Measurements from ENCODE around the gene ATP1A3. TPM values are rescaled to one million over a fixed set of nuclear protein-coding genes. Genes with fewer than 3 reads are reported as not detected.

ATP1A3 gene
- polyA plus RNA-seq, 1 of the 3 experiments (the other 2 are of a cell fraction), result 0.77 TPM

DNA sequence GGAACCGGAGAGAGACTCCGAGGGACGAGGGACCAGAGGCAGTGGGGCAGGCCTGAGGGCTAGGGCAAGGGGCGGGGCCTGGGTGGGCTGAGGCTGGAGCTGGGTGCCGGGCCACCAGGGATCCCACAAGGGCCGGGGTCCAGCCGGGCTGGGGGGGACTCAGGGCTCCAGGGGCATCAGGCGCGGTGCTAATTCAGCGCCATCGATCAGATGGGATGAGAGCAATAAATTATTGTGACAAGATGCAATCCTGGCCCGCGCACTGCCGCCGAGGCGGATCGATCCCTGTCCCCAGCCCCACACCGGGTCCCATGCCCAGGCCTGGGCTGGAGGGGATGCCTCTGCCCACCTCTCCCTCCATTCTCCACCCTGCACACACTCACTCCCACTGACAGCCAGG, 71.4 kb downstream of the ATP1A3 start:
- TF ChIP-seq, protein P1, sequence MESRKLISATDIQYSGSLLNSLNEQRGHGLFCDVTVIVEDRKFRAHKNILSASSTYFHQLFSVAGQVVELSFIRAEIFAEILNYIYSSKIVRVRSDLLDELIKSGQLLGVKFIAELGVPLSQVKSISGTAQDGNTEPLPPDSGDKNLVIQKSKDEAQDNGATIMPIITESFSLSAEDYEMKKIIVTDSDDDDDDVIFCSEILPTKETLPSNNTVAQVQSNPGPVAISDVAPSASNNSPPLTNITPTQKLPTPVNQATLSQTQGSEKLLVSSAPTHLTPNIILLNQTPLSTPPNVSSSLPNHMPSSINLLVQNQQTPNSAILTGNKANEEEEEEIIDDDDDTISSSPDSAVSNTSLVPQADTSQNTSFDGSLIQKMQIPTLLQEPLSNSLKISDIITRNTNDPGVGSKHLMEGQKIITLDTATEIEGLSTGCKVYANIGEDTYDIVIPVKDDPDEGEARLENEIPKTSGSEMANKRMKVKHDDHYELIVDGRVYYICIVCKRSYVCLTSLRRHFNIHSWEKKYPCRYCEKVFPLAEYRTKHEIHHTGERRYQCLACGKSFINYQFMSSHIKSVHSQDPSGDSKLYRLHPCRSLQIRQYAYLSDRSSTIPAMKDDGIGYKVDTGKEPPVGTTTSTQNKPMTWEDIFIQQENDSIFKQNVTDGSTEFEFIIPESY (IDR thresholded peaks at IDR 0.05; ENCODE audit: borderline replicate concordance, low read depth), result no peak
- TF ChIP-seq, protein P2, sequence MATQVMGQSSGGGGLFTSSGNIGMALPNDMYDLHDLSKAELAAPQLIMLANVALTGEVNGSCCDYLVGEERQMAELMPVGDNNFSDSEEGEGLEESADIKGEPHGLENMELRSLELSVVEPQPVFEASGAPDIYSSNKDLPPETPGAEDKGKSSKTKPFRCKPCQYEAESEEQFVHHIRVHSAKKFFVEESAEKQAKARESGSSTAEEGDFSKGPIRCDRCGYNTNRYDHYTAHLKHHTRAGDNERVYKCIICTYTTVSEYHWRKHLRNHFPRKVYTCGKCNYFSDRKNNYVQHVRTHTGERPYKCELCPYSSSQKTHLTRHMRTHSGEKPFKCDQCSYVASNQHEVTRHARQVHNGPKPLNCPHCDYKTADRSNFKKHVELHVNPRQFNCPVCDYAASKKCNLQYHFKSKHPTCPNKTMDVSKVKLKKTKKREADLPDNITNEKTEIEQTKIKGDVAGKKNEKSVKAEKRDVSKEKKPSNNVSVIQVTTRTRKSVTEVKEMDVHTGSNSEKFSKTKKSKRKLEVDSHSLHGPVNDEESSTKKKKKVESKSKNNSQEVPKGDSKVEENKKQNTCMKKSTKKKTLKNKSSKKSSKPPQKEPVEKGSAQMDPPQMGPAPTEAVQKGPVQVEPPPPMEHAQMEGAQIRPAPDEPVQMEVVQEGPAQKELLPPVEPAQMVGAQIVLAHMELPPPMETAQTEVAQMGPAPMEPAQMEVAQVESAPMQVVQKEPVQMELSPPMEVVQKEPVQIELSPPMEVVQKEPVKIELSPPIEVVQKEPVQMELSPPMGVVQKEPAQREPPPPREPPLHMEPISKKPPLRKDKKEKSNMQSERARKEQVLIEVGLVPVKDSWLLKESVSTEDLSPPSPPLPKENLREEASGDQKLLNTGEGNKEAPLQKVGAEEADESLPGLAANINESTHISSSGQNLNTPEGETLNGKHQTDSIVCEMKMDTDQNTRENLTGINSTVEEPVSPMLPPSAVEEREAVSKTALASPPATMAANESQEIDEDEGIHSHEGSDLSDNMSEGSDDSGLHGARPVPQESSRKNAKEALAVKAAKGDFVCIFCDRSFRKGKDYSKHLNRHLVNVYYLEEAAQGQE (IDR thresholded peaks at IDR 0.05; ENCODE audit: low read depth, low read length), result no peak
- TF ChIP-seq, protein P3, sequence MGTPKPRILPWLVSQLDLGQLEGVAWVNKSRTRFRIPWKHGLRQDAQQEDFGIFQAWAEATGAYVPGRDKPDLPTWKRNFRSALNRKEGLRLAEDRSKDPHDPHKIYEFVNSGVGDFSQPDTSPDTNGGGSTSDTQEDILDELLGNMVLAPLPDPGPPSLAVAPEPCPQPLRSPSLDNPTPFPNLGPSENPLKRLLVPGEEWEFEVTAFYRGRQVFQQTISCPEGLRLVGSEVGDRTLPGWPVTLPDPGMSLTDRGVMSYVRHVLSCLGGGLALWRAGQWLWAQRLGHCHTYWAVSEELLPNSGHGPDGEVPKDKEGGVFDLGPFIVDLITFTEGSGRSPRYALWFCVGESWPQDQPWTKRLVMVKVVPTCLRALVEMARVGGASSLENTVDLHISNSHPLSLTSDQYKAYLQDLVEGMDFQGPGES (IDR thresholded peaks at IDR 0.05; ENCODE audit: low read depth, low read length), result no peak
- no peak for TF ChIP-seq FOSL2 (IDR thresholded peaks at IDR 0.05; ENCODE audit: borderline replicate concordance, low read depth)
- TF ChIP-seq TCF12 (IDR thresholded peaks at IDR 0.05), result no peak
- no peak for TF ChIP-seq RCOR1 (IDR thresholded peaks at IDR 0.05; ENCODE audit: low read length)
- ChIA-PET CTCF (interaction anchor here (0.6 kb wide), 1 partner anchor 49 kb away, joined by 3 read pairs; no protein-coding TSS in a partner anchor), POLR2A (no interaction called here)
- Histone ChIP-seq H3K4me3 (ENCODE audit: low read depth in 2 of 2, low read length in 1 of 2) (no peak overlapping the region), H3K27ac (ENCODE audit: low read depth in 2 of 2, low read length in 1 of 2) (no peak overlapping the region), H4K20me1 (ENCODE audit: insufficient read depth) (no peaks in the 10 kb centered on the region), H3K9me3 (no peaks in the 10 kb centered on the region), H3K36me3 (replicated peaks in 1 of 2; ENCODE audit: control insufficient read depth in 1 of 2, insufficient read depth in 2 of 2, low read length in 1 of 2) (no peaks in the 10 kb centered on the region), H3K79me2 (ENCODE audit: insufficient read depth) (no peaks in the 10 kb centered on the region), H3K9me2 (no peaks in the 10 kb centered on the region), H3K4me2 (no peak overlapping the region), H3K9ac (no peak overlapping the region), H3K4me1 (ENCODE audit: control insufficient read depth in 1 of 2, insufficient read depth in 2 of 2, low read depth in 1 of 2, low read length in 1 of 2) (no peaks in the 10 kb centered on the region; a peak in 1 of 4 replicates), H2AFZ (ENCODE audit: low read depth) (no peak overlapping the region), H3F3A (replicated peaks; ENCODE audit: insufficient read depth) (no peaks in the 10 kb centered on the region), H3K27me3 (ENCODE audit: insufficient read depth) (no peaks in the 10 kb centered on the region)
- DNase-seq, result no peak
- 68% methylated on average over 18 of the region's 18 CpGs for WGBS (ENCODE audit: low lambda C conversion rate)

DNA sequence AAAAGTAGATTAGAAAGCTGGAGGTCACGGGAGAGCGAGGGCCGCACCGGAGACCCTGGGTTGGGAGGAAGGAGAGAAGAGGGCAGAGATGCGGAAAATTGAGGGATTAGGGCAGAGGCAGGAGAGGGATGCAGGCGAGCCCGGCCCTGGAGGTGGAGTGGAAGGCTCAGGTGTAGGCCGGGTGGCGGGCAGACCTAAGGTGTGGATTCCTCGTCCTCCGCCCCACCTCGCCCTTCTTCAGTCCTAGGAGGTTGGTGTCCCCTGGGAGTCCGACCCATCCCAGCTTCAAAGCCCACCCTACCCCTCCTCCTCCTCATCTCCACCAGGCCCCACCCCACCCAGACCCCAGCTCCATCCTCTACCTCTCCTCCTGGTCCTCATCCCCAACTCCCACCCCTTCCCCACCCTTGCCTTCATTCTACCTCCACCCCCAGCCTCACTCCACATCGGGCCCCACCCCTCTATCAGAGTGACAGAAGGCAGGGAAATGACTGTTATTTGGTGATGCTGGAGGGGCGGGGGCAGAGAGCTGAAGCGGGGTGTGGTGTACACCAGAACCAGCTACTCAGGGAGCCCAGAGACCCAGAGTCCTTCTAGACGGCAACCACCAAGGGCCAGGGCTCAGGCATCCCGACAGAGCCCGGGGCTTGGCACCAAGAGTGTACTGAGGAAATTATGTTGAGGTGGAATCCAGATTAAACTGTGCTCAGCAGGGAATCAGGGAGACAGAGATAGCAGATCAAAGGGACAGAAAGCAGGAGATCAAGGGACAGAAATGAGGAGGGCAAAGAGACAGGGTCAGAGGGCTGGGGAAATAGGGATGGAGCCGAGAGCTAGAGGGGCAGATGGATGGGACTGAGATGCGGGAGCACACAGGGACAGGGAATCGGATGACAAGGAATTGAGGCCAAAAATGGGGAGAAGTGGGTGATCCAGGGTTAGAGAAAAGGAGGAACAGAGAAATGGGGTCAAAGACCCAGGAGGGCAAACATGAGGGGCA, 72.2 kb downstream of the ATP1A3 start:
- H3K9ac ChIP-seq, result no peak overlapping the region
- no peaks in the 10 kb centered on the region for H3K36me3 ChIP-seq (replicated peaks in 1 of 2; ENCODE audit: control insufficient read depth in 1 of 2, insufficient read depth in 2 of 2, low read length in 1 of 2)
- no peak overlapping the region for H3K4me3 ChIP-seq (ENCODE audit: low read depth in 2 of 2, low read length in 1 of 2)
- no peaks in the 10 kb centered on the region for H3K9me2 ChIP-seq
- ChIA-PET POLR2A (no interaction called here), CTCF (interaction anchor here (0.6 kb wide), 1 partner anchor 49 kb away, joined by 3 read pairs; no protein-coding TSS in a partner anchor)
- H3F3A ChIP-seq (replicated peaks; ENCODE audit: insufficient read depth), result no peaks in the 10 kb centered on the region
- H2AFZ ChIP-seq (ENCODE audit: low read depth), result no peak overlapping the region
- no peak for DNase-seq
- TF ChIP-seq MEF2A (IDR thresholded peaks at IDR 0.05; ENCODE audit: borderline replicate concordance, low read depth), result no peak
- no peak for TF ChIP-seq POLR2AphosphoS5 (IDR thresholded peaks at IDR 0.05; ENCODE audit: low read depth, low read length)
- TF ChIP-seq NRF1 (IDR thresholded peaks at IDR 0.05; ENCODE audit: low read depth, low read length), result no peak
- TF ChIP-seq TEAD4 (IDR thresholded peaks at IDR 0.05; ENCODE audit: borderline replicate concordance, insufficient read depth), result no peak
- TF ChIP-seq YY1 (IDR thresholded peaks at IDR 0.05; ENCODE audit: low read depth), result no peak
- no peak overlapping the region for H3K27ac ChIP-seq (ENCODE audit: low read depth in 2 of 2, low read length in 1 of 2)
- no peaks in the 10 kb centered on the region for H3K4me1 ChIP-seq (ENCODE audit: control insufficient read depth in 1 of 2, insufficient read depth in 2 of 2, low read depth in 1 of 2, low read length in 1 of 2)
- H3K9me3 ChIP-seq, result no peaks in the 10 kb centered on the region
- H3K4me2 ChIP-seq, result no peak overlapping the region
- no peaks in the 10 kb centered on the region for H3K79me2 ChIP-seq (ENCODE audit: insufficient read depth)
- 74% methylated on average over 22 of the region's 22 CpGs for WGBS (ENCODE audit: low lambda C conversion rate)
- H4K20me1 ChIP-seq (ENCODE audit: insufficient read depth), result no peaks in the 10 kb centered on the region
- no peaks in the 10 kb centered on the region for H3K27me3 ChIP-seq (ENCODE audit: insufficient read depth)

All from SK-N-SH (cell line).